Spleen (tissue), 11 donors: ENCODE results near the gene FAM169A. TPM values are rescaled to one million over a fixed set of nuclear protein-coding genes. Genes with fewer than 3 reads are reported as not detected.
"Not testable (repeated sequence)": the region's sequence is repeated elsewhere in the genome, so short reads cannot be mapped to it uniquely, and the experiment has no call there.

Experiments
- DNase-seq: peaks from one replicate; pipeline ENCODE4 v3.0.0-alpha.2; 2020
- H3K27ac ChIP-seq, 8 donors: fragments of 200-600 bp; sonication (generic) in 7 of 8; 1 replicate in 4 of 8; 2 replicates in 4 of 8; pipeline versions ENCODE4 v1.5.0 to v1.8.0; 2016 to 2021; ENCODE audit warnings: inconsistent platforms in 4 of 8, mild to moderate bottlenecking in 4 of 8, moderate library complexity in 1 of 8
- H3K27me3 ChIP-seq, 7 donors: fragments of 200-600 bp; sonication (generic) in 6 of 7; replicated peaks in 1 of 7; 1 replicate in 4 of 7; 2 replicates in 3 of 7; pipeline versions ENCODE4 v1.5.0 to v1.8.0; 2016 to 2021; ENCODE audit warnings: inconsistent platforms in 3 of 7, mild to moderate bottlenecking in 1 of 7
- H3K36me3 ChIP-seq, 6 donors: fragments of 200-600 bp; sonication (generic) in 5 of 6; 1 replicate in 4 of 6; 2 replicates in 2 of 6; pipeline versions ENCODE4 v1.5.0 to v1.8.0; 2016 to 2021; ENCODE audit warnings: inconsistent platforms in 2 of 6
- H3K4me1 ChIP-seq, 6 donors: fragments of 200-600 bp; sonication (generic) in 5 of 6; 1 replicate in 3 of 6; 2 replicates in 3 of 6; pipeline versions ENCODE4 v1.5.0 to v1.8.0; 2016 to 2021; ENCODE audit warnings: inconsistent platforms in 3 of 6
- H3K4me3 ChIP-seq, 8 donors: fragments of 200-600 bp; sonication (generic) in 7 of 8; 1 replicate in 4 of 8; 2 replicates in 4 of 8; pipeline versions ENCODE4 v1.5.0 to v1.8.0; 2016 to 2021; ENCODE audit warnings: inconsistent platforms in 4 of 8, mild to moderate bottlenecking in 4 of 8, moderate library complexity in 2 of 8
- H3K9me3 ChIP-seq, 8 donors: fragments of 200-600 bp; sonication (generic) in 7 of 8; 1 replicate in 4 of 8; 2 replicates in 4 of 8; pipeline versions ENCODE4 v1.5.0 to v1.8.0; 2016 to 2021; ENCODE audit warnings: inconsistent platforms in 4 of 8
- CTCF ChIP-seq, 11 experiments: fragments of 200-600 bp in 7 of 11; fragments of 450-650 bp in 4 of 11; sonication (generic) in 4 of 11; IDR thresholded peaks in 8 of 11; conservative IDR thresholded peaks in 3 of 11; 1 replicate in 7 of 11; 2 replicates in 4 of 11; pipeline versions ENCODE4 v1.4.0 to v1.8.0; 2016 to 2021; ENCODE audit warnings: antibody characterized with exemption in 11 of 11, inconsistent platforms in 4 of 11, mild to moderate bottlenecking in 1 of 11
- POLR2A ChIP-seq, 3 donors: fragments of 450-650 bp; IDR thresholded peaks; one replicate each; pipeline ENCODE4 v1.5.1; 2017; ENCODE audit warnings: antibody characterized with exemption in 3 of 3, mild to moderate bottlenecking in 1 of 3
- POLR2AphosphoS5 ChIP-seq, 3 donors: sonication (generic); formaldehyde crosslinking; IDR thresholded peaks; one replicate each; pipeline ENCODE4 v1.5.1; 2017; ENCODE audit warnings: antibody characterized with exemption in 3 of 3
- WGBS, 5 donors: extraction: QIAGEN DNeasy Blood & Tissue Kit in 3 of 5; methylation state at CpG; one replicate each; pipeline versions ENCODE4 v1.1.5 to v1.1.7; 2013 to 2018; 5-methylcytosine and 5-hydroxymethylcytosine counted together
- intact Hi-C: fragments of 100-400 bp; cut with DNase I; formaldehyde crosslinking; loops from one replicate; pipeline ENCODE4 v1.15.0; 2023; ENCODE audit warnings: low total_unique reads
- polyA plus RNA-seq, 3 donors: library from polyadenylated mRNA; stranded (reverse); fragments of 200-250 nt; gene quantifications; one replicate each; pipeline ENCODE4 v1.2.1, GENCODE V29; 2013
- total RNA-seq, 7 donors: library from RNA; depleted of rRNA in 3 of 7; stranded (reverse); fragments of >200 nt in 3 of 7; fragmentation: NEBNext Ultra II Directional in 4 of 7; extraction: Animal tissue kit (Norgen Biotek cat#: 25700) in 4 of 7; gene quantifications; one replicate each; pipeline versions ENCODE4 v1.1.0 to v1.2.1, GENCODE V29; 2016 to 2021
- donor health status: healthy with polysubstance abuse.
- donor health status: DM: no; HTN: no; CAD: no; lungs with moderate emphysema.
- donor health status: DM: no; HTN: no; CAD: no.
- donor health status: Bipolar disorder and iron deficiency.
- donor health status: healthy.
- donor health status: DM: no; HTN: no; CAD: no.
- donor health status: DM: yes; HTN: yes; CAD: no.

Gene FAM169A
- total and polyA plus RNA-seq, 10 donors: 1.1 to 16.8 (median 7.8) TPM

DNA sequence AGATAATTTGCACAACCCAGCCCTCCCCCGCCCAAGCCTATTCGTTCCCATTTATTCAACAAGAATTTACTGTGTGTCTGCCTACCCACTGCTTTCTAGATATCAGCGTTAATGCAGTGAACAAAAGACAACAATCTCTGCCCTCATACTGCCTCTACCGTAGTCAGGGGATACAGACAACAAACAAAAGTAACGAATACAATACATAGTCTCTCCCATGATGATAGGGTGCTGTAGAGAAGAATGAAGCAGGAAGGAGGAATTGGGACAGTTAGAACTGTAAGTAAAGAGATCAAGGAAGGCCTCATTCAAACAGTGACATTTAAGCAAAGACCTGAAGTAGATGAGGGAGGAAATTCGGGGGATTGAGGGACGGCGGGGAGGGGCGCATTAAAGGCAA is 101.0 kb downstream of the FAM169A start:
- intact Hi-C loops: loop anchor here (10.0 kb wide), 1 partner anchor 160 kb away; no protein-coding TSS in a partner anchor

DNA sequence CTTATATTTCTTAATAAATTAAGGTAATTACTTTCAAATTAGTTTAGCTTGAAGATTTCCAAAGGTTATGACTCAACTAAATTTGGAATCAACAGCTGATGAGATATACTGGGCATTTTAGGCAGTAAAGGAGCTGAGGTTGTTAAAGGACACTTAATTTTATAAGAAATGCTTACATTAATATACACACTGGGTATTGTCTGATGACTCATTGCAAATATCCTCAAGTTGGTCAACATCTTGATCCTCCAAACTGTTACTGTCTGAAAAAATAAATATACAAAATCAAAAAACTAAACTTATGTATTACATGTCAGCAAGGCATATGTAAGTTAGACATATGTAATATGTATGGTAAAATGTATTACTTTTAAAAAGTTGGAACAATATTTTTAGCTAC is 102.7 kb downstream of the FAM169A start:
- no peaks in the 10 kb centered on the region for H3K27me3 ChIP-seq
- no peak overlapping the region for H3K4me3 ChIP-seq
- peaks cover 0 to 53% (median 22%) of the 10 kb centered on the region in 6 donors for H3K36me3 ChIP-seq
- DNase-seq: no peak
- H3K4me1 ChIP-seq: peaks cover 18 to 55% (median 42%) of the 10 kb centered on the region in 6 donors
- no peaks in the 10 kb centered on the region for H3K9me3 ChIP-seq
- intact Hi-C loops: loop anchor here (10.0 kb wide), 1 partner anchor 161 kb away; no protein-coding TSS in a partner anchor
- no peak overlapping the region for H3K27ac ChIP-seq
- no peak for TF ChIP-seq POLR2A (IDR thresholded peaks at IDR 0.05)
- no peak for TF ChIP-seq CTCF (IDR thresholded peaks at IDR 0.05 in 8 of 11, conservative IDR thresholded peaks at IDR 0.05 in 3 of 11)
- TF ChIP-seq POLR2AphosphoS5 (IDR thresholded peaks at IDR 0.05): no peak

More for the DNA sequence above, 101.0 kb downstream of the FAM169A start:
- no peak for DNase-seq
- Histone ChIP-seq H3K9me3 (no peaks in the 10 kb centered on the region), H3K36me3 (peaks cover 0 to 50% (median 27%) of the 10 kb centered on the region in 6 donors), H3K4me1 (peaks cover 19 to 67% (median 43%) of the 10 kb centered on the region in 6 donors), H3K4me3 (peak overlapping the region in 1 of 8 donors; percentile 86), H3K27me3 (no peaks in the 10 kb centered on the region), H3K27ac (no peak overlapping the region)
- no peak for TF ChIP-seq CTCF (IDR thresholded peaks at IDR 0.05 in 8 of 11, conservative IDR thresholded peaks at IDR 0.05 in 3 of 11)
- TF ChIP-seq POLR2AphosphoS5 (IDR thresholded peaks at IDR 0.05): no peak
- no peak for TF ChIP-seq POLR2A (IDR thresholded peaks at IDR 0.05)
- WGBS, 5 donors: 87 to 92% (median 88%) methylated on average over 9 of the region's 9 CpGs

GRCh38 chr5:74762599-74762998 is 103.6 kb downstream of the FAM169A start:
- Histone ChIP-seq H3K4me3 (no peak overlapping the region), H3K9me3 (no peaks in the 10 kb centered on the region), H3K36me3 (peaks cover 0 to 63% (median 31%) of the 10 kb centered on the region in 6 donors), H3K27ac (no peak overlapping the region), H3K4me1 (peaks cover 10 to 46% (median 33%) of the 10 kb centered on the region in 6 donors), H3K27me3 (no peaks in the 10 kb centered on the region)
- DNase-seq: no peak
- intact Hi-C loops: loop anchor here (10.0 kb wide), 1 partner anchor 162 kb away; no protein-coding TSS in a partner anchor
- WGBS, 5 donors: 95 to 100% (median 97%) methylated on average over 2 of the region's 2 CpGs
- TF ChIP-seq CTCF (IDR thresholded peaks at IDR 0.05 in 8 of 11, conservative IDR thresholded peaks at IDR 0.05 in 3 of 11) (no peak), POLR2AphosphoS5 (IDR thresholded peaks at IDR 0.05) (no peak), POLR2A (IDR thresholded peaks at IDR 0.05) (no peak)

DNA sequence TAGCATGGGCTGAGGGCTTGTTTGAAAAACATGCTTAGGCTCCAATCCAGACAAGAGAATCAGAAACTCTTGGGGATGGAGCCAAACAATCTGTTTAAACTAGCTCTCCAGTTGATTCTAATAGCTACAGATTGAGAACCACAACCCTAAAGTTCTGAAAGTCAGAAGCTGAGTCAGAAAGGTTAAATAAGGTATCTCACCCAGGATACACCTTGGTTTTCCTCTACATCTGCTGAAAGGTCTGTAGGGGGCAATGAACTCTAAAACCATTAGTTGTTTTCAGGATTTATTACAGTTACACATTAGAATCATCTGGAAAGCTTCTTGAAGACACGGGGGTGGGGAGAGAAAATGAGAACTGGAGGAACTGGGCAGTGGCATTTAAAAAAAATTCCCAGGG is 104.9 kb downstream of the FAM169A start:
- H3K27me3 ChIP-seq: no peaks in the 10 kb centered on the region
- 83 to 95% (median 86%) methylated on average over 1 of the region's 1 CpG for WGBS, 5 donors
- H3K36me3 ChIP-seq: peaks cover 0 to 76% (median 43%) of the 10 kb centered on the region in 6 donors
- H3K9me3 ChIP-seq: peaks cover 0 to 8% (median 5%) of the 10 kb centered on the region in 8 donors
- H3K27ac ChIP-seq: no peak overlapping the region
- no peak for DNase-seq
- H3K4me3 ChIP-seq: no peak overlapping the region
- intact Hi-C loops: loop anchor here (10.0 kb wide), 1 partner anchor 164 kb away; no protein-coding TSS in a partner anchor
- peaks cover 10 to 42% (median 30%) of the 10 kb centered on the region in 6 donors for H3K4me1 ChIP-seq
- TF ChIP-seq POLR2AphosphoS5 (IDR thresholded peaks at IDR 0.05): no peak
- no peak for TF ChIP-seq CTCF (IDR thresholded peaks at IDR 0.05 in 8 of 11, conservative IDR thresholded peaks at IDR 0.05 in 3 of 11)
- TF ChIP-seq POLR2A (IDR thresholded peaks at IDR 0.05): no peak

DNA sequence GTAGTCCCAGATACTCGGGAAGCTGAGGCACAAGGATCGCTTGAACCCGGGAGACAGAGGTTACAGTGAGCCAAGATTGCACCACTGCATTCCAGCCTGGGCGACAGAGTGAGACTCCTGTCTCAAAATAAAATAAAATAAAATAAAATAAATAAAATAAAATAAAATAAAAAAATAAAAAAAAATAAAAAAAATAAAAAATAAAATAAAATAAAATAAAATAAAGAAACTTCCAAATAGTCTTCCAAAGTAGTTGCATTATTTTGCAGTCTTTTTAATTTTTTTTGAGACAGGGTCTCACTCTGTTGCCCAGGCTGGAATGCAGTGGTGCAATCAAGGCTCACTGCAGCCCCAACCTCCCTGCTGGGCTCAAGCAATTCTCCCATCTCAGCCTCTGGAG is 117.4 kb downstream of the FAM169A start:
- H3K27me3 ChIP-seq, DNase-seq, H3K4me1 ChIP-seq, H3K27ac ChIP-seq, intact Hi-C loops, H3K4me3 ChIP-seq, H3K9me3 ChIP-seq: not testable (repeated sequence)
- peaks cover 0 to 96% (median 74%) of the 10 kb centered on the region in 6 donors for H3K36me3 ChIP-seq
- 97 to 100% (median 99%) methylated on average over 4 of the region's 4 CpGs for WGBS, 5 donors
